ENCODE measurements around the gene KLF6.

KLF6 gene

GRCh38 chr10:3782451-3783315, 2.3 kb downstream of the KLF6 start:
- peaks cover 60 to 62% of the 10 kb centered on the region in 2 experiments for H3K4me1 ChIP-seq (ENCODE audit: control insufficient read depth in 1 of 2, insufficient read depth in 1 of 2, low read depth in 1 of 2, low read length in 1 of 2)
- peak; percentile 49 for TF ChIP-seq CTCF (IDR thresholded peaks at IDR 0.05)
- peak overlapping the region; percentile 95 for H3K27ac ChIP-seq
- H3K27me3 ChIP-seq = no peaks in the 10 kb centered on the region
- no peaks in the 10 kb centered on the region for H3K9me3 ChIP-seq
- H3K36me3 ChIP-seq = peaks cover 52% of the 10 kb centered on the region
- H3K4me3 ChIP-seq (ENCODE audit: low read depth in 1 of 2, low read length in 1 of 2) = peak overlapping the region; percentile 93 to 99

GRCh38 chr10:3782146-3782450, 2.9 kb downstream of the KLF6 start:
- no peak for TF ChIP-seq CTCF (IDR thresholded peaks at IDR 0.05)
- H3K36me3 ChIP-seq = peaks cover 57% of the 10 kb centered on the region

DNA sequence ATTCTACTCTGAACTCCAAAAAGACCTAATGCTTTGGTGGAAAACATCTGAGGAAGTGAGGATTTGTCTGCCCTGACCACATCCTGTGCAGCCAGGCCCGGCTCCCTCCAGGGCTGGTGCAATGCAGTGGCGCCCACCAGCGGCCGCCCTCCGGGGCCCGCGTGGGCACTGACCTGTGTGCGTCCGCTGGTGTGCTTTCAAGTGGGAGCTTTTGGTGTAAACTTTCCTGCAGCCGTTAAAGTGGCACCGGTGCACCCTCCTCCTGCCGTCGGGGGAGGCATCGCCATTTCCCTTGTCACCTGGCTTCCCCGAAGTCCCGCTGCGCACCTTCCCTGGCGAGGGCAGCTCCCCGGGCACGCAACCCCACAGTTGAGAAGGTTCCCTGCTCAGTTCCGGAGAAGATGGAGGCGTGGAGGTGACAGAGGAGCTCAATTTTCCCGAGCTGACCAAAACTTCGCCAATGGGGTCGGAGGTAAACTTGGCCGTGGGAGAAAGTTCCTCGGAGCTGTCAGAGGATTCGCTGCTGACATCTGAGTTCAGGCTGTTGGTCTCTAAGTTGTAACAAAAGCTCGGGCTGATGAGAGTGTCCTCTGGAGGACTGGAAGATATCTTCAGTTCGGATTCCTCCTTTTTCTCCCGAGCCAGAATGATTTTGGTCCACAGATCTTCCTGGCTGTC, 3.4 kb downstream of the KLF6 start:
- Histone ChIP-seq H3K4me1 (ENCODE audit: control insufficient read depth in 1 of 2, insufficient read depth in 1 of 2, low read depth in 1 of 2, low read length in 1 of 2) (peaks cover 70% of the 10 kb centered on the region in 2 experiments), H3K27ac (peak overlapping the region; percentile 95), H3K36me3 (peaks cover 62% of the 10 kb centered on the region), H3K9me3 (no peaks in the 10 kb centered on the region), H3K27me3 (no peaks in the 10 kb centered on the region), H3K4me3 (ENCODE audit: low read depth in 1 of 2, low read length in 1 of 2) (peak overlapping the region; percentile 93 to 99)
- TF ChIP-seq CTCF (IDR thresholded peaks at IDR 0.05) = peak; percentile 53

More at GRCh38 chr10:3782146-3782450, 2.9 kb downstream of the KLF6 start:
- Histone ChIP-seq H3K9me3 (no peaks in the 10 kb centered on the region), H3K27me3 (no peaks in the 10 kb centered on the region), H3K27ac (peak overlapping the region; percentile 95), H3K4me1 (ENCODE audit: control insufficient read depth in 1 of 2, insufficient read depth in 1 of 2, low read depth in 1 of 2, low read length in 1 of 2) (peaks cover 66 to 68% of the 10 kb centered on the region in 2 experiments), H3K4me3 (ENCODE audit: low read depth in 1 of 2, low read length in 1 of 2) (peak overlapping the region; percentile 93 to 99)

- H3K36me3 ChIP-seq = peaks cover 67% of the 10 kb centered on the region
- H3K4me1 ChIP-seq (ENCODE audit: control insufficient read depth in 1 of 2, insufficient read depth in 1 of 2, low read depth in 1 of 2, low read length in 1 of 2) = peaks cover 69 to 70% of the 10 kb centered on the region in 2 experiments
- no peaks in the 10 kb centered on the region for H3K27me3 ChIP-seq
- H3K27ac ChIP-seq = peak overlapping the region; percentile 95
- H3K9me3 ChIP-seq = no peaks in the 10 kb centered on the region
- peak overlapping the region; percentile 93 to 99 for H3K4me3 ChIP-seq (ENCODE audit: low read depth in 1 of 2, low read length in 1 of 2)
- TF ChIP-seq CTCF (IDR thresholded peaks at IDR 0.05) = no peak
Observed at GRCh38 chr10:3780771-3781467, 4.1 kb downstream of the KLF6 start.

GRCh38 chr10:3780021-3780770, 4.8 kb downstream of the KLF6 start:
- no peak for TF ChIP-seq CTCF (IDR thresholded peaks at IDR 0.05)
- Histone ChIP-seq H3K9me3 (no peaks in the 10 kb centered on the region), H3K4me3 (ENCODE audit: low read depth in 1 of 2, low read length in 1 of 2) (peak overlapping the region; percentile 93 to 99), H3K27ac (peak overlapping the region; percentile 95), H3K4me1 (ENCODE audit: control insufficient read depth in 1 of 2, insufficient read depth in 1 of 2, low read depth in 1 of 2, low read length in 1 of 2) (peaks cover 75 to 76% of the 10 kb centered on the region in 2 experiments), H3K27me3 (no peaks in the 10 kb centered on the region), H3K36me3 (peaks cover 74% of the 10 kb centered on the region)
